Gastroesophageal sphincter (tissue), 3 donors: Measurements from ENCODE around the gene MAL.

ENCODE experiments used
- EP300 ChIP-seq: sonication (generic); formaldehyde crosslinking; IDR thresholded peaks from one replicate; pipeline ENCODE4 v1.6.1; 2017; ENCODE audit warnings: antibody characterized with exemption, mild to moderate bottlenecking
- POLR2A ChIP-seq, 2 donors: fragments of 450-650 bp; IDR thresholded peaks; one replicate each; pipeline ENCODE4 v1.6.1; 2017; ENCODE audit warnings: antibody characterized with exemption in 2 of 2, mild to moderate bottlenecking in 2 of 2, moderate library complexity in 1 of 2
- POLR2AphosphoS5 ChIP-seq: sonication (generic); formaldehyde crosslinking; IDR thresholded peaks from one replicate; pipeline ENCODE4 v1.6.1; 2017; ENCODE audit warnings: antibody characterized with exemption
- TF ChIP-seq, protein P1 (sequence below), 4 experiments: fragments of 200-600 bp in 2 of 4; fragments of 450-650 bp in 2 of 4; sonication (generic) in 1 of 4; IDR thresholded peaks; one replicate each; pipeline ENCODE4 v1.5.1; 2017 to 2019; ENCODE audit warnings: antibody characterized with exemption in 4 of 4, mild to moderate bottlenecking in 2 of 4, moderate library complexity in 2 of 4

DNA sequence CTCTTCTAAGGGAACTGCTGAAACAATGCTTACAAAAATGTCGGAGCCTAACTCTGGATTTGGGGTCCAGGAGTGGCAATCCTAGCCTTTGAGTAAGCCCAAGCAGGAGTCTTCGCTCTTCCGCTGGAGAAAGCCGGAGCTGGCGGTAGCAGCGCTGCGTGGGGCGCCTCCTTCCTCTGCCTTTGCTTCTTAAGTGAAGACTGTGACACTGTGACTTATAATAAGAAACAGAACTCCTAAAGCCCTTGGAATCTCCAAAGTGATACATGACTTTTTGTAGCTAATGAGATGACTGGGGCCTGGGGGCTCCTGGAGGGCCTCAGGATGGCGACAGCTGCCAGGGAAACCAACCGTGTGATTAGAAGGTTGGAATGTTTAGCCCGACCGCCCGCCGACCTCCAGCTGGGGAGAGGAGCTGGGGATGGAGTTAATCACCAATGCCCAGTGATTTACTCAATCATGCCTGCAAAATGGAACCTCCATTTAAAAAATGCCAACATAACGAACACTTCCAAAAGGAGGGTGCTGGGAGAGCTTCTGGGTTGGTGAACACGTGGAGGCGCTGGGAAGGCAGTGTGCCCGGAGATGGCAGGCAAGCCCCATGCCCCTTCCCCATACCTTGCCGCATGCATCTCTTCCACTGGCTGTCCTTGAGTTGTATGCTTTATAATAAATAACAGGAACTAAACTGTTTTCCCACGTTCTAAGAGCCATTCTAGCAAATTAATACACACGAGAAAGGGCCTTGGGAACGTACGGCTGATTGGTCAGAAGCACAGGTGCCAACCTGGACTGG lies 29.0 kb upstream of the MAL start:
- TF ChIP-seq, protein P1, sequence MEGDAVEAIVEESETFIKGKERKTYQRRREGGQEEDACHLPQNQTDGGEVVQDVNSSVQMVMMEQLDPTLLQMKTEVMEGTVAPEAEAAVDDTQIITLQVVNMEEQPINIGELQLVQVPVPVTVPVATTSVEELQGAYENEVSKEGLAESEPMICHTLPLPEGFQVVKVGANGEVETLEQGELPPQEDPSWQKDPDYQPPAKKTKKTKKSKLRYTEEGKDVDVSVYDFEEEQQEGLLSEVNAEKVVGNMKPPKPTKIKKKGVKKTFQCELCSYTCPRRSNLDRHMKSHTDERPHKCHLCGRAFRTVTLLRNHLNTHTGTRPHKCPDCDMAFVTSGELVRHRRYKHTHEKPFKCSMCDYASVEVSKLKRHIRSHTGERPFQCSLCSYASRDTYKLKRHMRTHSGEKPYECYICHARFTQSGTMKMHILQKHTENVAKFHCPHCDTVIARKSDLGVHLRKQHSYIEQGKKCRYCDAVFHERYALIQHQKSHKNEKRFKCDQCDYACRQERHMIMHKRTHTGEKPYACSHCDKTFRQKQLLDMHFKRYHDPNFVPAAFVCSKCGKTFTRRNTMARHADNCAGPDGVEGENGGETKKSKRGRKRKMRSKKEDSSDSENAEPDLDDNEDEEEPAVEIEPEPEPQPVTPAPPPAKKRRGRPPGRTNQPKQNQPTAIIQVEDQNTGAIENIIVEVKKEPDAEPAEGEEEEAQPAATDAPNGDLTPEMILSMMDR (IDR thresholded peaks at IDR 0.05), result no peak
- TF ChIP-seq POLR2A (IDR thresholded peaks at IDR 0.05) (no peak), POLR2AphosphoS5 (no peak), EP300 (no peak)
